NCI-H748 treated with DMSO at 0.1 percent for 48 hours (cell line): ENCODE results near the gene NCOA6.
"Not testable (repeated sequence)": the region's sequence is repeated elsewhere in the genome, so short reads cannot be mapped to it uniquely, and the experiment has no call there.

Experiments
- DNase-seq: peaks from one replicate; lab custom pipeline; 2025; lab: John Stamatoyannopoulos, UW

Gene NCOA6

DNA sequence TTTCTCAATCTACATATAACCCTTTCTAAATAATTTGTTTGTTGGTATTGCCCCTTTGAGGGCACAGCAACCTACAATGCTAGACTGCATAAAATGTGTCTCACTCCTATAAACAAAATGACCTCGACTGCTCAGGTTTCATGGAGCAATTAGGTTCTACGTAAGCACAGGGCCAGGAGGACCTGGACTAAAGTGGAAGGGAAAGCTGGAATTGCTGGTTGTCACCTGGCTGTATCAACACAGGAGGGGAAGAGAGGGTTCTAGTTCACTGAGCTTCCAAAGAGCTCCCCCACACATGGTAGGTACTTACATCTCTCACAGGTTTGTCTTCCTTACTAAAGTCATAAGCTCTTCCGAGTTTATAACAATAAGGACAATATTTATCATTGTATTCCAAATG is 51.0 kb downstream of the NCOA6 start:
- no peak for DNase-seq

- DNase-seq: no peak
Observed at GRCh38 chr20:34773726-34774125, 51.7 kb downstream of the NCOA6 start.

GRCh38 chr20:34772437-34772836 is 53.0 kb downstream of the NCOA6 start:
- DNase-seq: no peak

DNA sequence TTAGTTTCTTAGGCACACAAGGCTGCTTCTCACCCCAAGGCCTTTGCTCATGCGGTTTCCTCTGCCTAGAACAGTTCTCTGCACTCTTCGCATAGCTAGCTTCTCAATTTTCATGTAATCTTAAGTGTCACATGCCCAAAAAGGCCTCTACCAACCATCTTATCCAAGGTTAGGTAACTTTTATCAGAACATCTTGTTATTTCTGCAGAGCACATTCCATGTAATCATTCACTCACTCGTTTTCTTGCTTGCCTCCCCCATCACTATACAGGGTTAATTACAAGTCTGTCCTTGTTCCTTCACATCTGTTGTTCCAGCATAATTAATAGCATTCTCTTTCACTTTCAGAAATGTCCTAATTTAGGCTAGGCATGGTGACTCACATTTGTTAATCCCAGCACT is 53.8 kb downstream of the NCOA6 start:
- DNase-seq: no peak

DNA sequence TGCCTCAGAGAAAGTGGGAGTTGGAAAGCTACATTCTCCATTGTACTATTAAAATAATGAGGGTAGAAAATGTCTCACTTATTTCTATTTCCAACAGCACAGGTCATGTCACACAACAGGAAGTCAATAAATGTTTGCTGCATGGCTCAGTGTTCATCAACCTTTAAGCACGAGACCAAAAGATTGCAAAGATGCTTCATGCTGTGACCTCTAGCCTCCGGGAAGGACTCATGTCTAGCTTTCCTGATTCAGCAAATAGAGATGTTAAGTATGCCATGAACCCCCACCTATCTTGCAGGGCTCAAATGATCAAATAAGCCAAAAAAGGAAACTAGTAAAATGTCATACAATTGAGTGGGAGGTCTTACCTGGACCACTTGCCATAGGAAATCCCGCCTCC is 57.4 kb downstream of the NCOA6 start:
- no peak for DNase-seq

- DNase-seq: no peak
Observed at GRCh38 chr20:34762031-34762555, 63.4 kb downstream of the NCOA6 start.

DNA sequence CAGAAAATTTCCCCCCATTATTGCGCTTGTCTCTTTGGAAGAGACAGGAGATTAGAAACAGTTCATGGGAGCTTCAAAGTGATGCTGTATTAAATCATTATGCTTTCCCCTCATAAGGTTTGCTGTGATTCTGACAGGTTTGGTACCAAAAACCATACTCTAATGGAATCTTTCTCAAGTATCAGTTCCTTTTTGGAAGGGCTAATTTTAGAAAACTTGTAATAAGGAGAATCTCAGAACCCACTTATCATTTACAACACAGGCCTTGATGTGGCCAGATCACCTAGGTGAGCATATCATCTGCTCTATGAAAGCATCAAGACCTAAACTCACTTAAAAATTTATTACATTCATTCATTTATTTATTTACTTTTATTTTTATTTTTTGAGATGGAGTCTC is 70.1 kb downstream of the NCOA6 start:
- DNase-seq: no peak

DNA sequence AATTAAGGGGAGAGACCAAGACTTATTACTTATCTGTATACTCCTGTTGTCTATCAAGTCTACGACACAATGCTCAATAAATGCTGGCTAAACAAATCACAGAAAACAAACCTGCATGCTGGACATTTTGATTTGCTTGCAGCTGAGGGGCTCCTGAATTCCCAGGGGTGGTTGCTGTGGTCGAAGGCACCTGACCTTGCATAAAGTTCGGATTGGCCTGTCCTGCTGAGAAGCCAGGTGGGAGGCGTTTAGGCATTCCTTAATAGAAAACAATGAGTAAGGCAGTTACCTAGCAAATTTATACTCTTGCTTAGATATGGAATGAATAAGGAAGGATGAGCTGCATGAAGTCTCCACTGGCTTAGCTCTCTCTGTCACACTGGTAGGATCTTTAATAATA is 70.8 kb downstream of the NCOA6 start:
- no peak for DNase-seq

- DNase-seq: no peak
Observed at GRCh38 chr20:34753706-34754461, 71.6 kb downstream of the NCOA6 start.

GRCh38 chr20:34751453-34751852 is 74.0 kb downstream of the NCOA6 start:
- DNase-seq: no peak

- DNase-seq: no peak
Observed at GRCh38 chr20:34750484-34750883, 75.0 kb downstream of the NCOA6 start.

DNA sequence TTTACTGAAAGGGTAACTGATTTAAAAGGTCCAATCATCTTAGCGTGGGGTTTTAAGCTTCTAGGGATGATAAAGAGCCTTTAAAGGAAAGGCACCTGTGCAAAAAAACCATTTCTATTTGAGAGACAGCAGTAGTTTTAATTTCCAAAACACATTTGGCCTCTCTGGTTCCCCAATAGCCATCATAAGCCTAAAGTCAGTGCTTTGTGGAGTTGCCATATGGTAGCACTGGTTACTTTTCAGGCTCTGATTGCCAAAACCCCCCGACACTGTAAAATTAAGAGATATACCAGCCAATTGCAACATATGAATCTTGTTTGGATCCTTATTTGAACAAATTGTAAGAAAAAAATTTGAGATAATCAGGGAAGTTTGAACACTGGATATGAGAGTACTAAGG is 76.7 kb downstream of the NCOA6 start:
- DNase-seq: no peak

DNA sequence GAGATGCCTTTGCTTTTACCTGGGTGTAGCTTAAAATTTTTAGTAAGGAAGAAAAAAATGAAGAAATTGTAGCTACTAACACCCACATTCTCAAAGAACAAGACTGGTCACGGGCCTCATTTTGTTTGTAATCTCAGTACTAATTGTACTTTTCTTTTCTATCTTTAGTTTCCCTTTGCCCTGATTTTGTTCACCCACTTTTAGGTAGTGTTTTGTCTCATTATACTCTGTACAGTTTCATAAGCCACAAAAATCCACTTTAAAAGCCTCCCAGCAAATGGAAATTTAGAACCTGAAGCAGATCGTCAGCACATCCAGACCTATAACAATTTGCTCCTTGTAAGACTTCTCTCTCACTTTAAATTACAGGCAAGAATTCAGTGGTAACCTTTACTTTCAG is 78.0 kb downstream of the NCOA6 start:
- no peak for DNase-seq

DNA sequence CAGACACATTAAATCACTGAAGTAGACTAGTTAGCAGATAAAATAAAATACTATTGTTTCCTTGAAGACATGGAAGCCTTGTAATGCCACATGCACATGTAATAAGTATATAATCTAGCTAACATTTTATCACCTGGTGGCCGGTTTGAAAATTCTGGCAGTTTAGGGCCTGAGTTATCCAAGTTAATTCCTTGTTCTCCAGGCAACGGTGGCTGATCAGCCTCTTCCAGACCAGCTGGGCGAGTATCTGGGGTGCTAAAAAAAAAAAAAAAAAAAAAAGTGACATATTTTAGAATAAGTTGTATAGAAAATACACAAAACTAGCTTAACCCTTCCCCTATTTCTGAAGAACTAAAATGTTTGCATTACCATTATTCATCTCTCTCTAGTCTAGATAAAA is 78.8 kb downstream of the NCOA6 start:
- DNase-seq: no peak

DNA sequence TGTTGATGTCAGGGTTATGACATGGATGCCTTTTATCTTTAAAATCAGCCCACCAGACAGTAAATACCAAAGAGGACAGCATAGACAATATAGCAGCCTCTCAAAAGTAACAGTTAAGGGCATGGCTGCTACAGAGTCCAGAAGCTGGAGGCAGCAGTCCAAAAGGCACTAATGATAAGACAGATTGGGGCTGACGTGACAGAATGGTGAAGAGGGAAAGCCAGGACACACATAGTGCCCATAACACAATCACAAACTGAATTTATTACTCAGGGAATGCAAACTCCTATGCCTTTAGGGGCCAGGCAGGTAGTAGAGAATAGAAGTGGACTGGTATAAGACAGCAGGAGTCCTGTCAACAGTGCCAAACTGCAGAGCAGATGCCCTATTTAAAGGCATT is 80.6 kb downstream of the NCOA6 start:
- DNase-seq: no peak

DNA sequence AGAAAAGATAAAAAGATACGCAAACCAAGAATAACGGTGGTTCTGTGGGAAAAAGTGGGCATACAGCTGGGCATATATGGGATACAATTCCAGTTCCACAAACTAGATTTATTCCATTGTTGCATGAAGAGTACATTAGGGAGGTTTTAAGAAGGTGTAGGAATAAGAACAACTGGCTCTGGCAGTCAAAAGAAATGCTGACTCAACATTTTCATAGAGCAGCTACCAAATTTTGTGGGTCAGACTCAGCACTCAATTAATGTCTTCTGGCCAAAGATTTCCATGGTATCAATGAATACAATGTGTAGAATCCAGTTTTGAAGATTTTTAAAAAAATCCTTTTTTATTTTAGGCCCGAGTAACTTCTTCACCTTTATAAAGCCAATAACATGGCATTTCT is 81.1 kb downstream of the NCOA6 start:
- DNase-seq: no peak

DNA sequence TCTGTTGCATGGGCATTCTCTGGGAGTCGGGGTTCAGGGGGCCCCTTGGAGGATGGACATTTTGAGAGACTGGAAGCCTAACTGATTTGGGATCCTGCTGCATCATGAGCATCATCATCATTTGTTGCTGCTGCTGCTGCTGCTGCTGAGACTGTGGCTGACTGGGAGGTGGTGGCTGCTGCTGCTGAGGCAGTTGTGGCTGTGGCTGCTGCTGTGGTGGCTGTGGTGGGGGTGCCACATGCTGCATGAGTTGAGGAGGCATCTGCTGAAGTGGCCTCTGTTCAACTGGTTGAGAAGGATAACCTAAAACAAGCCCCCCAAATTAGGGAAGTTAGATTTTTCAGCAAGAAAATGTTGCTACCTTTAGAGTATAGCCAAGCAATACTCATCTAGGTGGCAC is 82.4 kb downstream of the NCOA6 start:
- no peak for DNase-seq

- no peak for DNase-seq
Observed at GRCh38 chr20:34736106-34736735, 89.2 kb downstream of the NCOA6 start.

DNA sequence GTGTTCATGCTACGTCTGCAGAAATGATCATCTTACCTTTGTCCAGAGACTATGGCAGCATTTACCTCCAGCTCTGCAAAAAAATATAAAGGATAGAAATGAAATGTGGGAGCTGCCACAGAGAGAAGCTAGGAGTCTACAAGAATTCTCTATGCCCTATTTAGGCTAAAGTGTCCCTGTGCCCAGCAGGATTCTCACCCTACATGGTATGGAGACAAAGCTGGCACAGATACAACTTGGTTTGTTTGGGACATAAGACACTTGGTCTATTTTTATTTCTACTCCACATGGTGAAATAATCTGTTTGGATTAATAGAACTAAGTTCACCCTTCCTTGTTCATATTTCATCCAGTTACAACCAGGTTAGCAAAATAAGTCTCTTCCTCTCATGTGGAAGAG is 92.9 kb downstream of the NCOA6 start:
- no peak for DNase-seq

- DNase-seq: no peak
Observed at GRCh38 chr20:34729416-34729815, 96.0 kb downstream of the NCOA6 start.

- no peak for DNase-seq
Observed at GRCh38 chr20:34724172-34724571, 101.3 kb downstream of the NCOA6 start.

GRCh38 chr20:34722560-34722959 is 102.9 kb downstream of the NCOA6 start:
- not testable (repeated sequence) for DNase-seq

DNA sequence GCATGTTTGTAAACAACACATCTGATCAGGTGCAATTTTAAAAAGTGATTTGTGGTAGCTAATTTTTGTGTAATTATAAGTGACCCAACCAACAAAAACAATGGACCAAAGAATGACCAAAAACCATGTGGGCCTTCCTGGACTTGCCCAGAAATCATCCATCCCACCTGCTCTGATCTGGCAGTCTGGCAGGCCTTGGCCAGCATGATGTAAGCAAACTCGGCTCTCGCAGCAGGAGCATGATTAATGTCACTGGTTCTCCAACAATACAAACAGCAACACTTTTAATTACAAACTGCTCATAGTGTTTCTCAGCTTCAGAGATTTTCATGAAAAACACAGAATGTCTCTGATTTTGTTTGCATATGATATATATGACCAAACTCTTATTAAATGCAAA is 105.2 kb downstream of the NCOA6 start:
- DNase-seq: no peak
